SU-DHL-6 (cell line): ENCODE results near the gene GSG1L2.

Experiments used
- CTCF ChIP-seq: fragments of 200-600 bp; sonication (generic); IDR thresholded peaks from one replicate; pipeline ENCODE4 v1.5.1; 2017; ENCODE audit warnings: antibody characterized with exemption, mild to moderate bottlenecking, low read length, moderate library complexity; ENCODE audit not compliant: insufficient read depth, poor library complexity, severe bottlenecking
- EZH2phosphoT487 ChIP-seq: fragments of 200-600 bp; sonication (generic), shearing (Covaris generic); conservative IDR thresholded peaks from 2 replicates; pipeline ENCODE4 v1.6.1; 2018; ENCODE audit warnings: mild to moderate bottlenecking, antibody characterized with exemption, low read length, moderate library complexity, mixed read lengths

GRCh38 chr17:9813166-9813565 lies 8.7 kb downstream of the GSG1L2 start:
- TF ChIP-seq CTCF (no peak), EZH2phosphoT487 (no peak)
